ENCODE data around the gene PCBP3.
"Not testable (repeated sequence)": the region's sequence is repeated elsewhere in the genome, so short reads cannot be mapped to it uniquely, and the experiment has no call there.

The PCBP3 gene

DNA sequence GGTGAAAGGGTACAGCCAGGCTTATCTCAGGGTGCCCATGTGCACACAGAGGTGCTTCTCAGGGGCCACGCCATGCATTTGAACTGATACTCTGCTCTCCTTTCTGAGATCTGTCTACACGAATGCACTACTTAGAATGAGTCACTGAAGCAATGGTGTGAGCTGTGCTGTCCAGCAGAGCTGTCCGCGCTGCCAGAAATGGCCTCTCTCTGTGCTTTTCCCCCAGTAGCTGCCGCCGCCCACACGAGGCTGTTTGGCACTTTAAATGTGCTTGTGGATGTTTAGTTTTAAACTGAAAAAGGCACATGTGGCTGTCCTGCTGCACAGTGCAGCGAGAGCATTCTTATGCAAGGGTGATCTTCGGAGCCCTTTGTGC lies 250.9 kb downstream of the PCBP3 start:
- in situ Hi-C loops (cut with HindIII; ENCODE audit: low sequenced_read_pairs): no loop called here
- H3K4me3 ChIP-seq (ENCODE audit: low read depth, low read length): no peak overlapping the region
- TF ChIP-seq CTCF (IDR thresholded peaks at IDR 0.05; ENCODE audit: low read depth, low read length, missing control alignments): no peak
- DNase-seq (ENCODE audit: low read depth): no peak

- H3K4me3 ChIP-seq (ENCODE audit: low read depth, low read length): no peak overlapping the region
- in situ Hi-C loops (cut with HindIII; ENCODE audit: low sequenced_read_pairs): no loop called here
- DNase-seq (ENCODE audit: low read depth): no peak
- no peak for TF ChIP-seq CTCF (IDR thresholded peaks at IDR 0.05; ENCODE audit: low read depth, low read length, missing control alignments)
Observed at GRCh38 chr21:45894906-45895777, 251.6 kb downstream of the PCBP3 start.

DNA sequence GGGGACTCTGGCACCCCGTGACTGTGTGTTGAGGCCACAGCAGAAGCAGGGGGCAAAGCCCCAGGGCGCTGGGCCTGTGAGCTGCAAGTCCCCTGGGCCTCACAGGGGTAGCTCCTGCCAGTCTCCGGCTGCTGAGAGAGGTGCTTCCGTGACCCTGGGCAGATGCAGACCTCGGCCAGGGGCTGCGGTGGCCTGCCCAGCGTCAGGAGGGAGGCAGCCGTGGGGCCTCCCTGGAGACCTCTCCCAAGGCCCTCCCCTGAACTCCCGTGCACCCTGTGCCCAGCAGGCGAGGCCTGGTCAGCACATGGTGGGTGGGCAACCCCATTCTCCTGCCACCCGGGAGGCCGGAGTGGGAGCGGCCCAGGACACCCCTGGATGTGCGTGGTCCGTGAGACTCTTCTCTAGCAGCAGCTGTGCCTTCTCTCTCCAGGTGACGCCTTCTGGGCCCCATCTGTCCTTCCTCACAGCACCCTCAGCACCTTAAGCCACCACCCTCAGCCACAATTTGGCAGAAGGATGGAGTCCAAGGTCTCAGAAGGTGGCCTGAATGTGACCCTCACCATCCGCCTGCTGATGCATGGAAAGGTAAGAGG lies 252.3 kb downstream of the PCBP3 start:
- in situ Hi-C loops (cut with HindIII; ENCODE audit: low sequenced_read_pairs): no loop called here
- no peak for DNase-seq (ENCODE audit: low read depth)
- no peak for TF ChIP-seq CTCF (IDR thresholded peaks at IDR 0.05; ENCODE audit: low read depth, low read length, missing control alignments)
- no peak overlapping the region for H3K4me3 ChIP-seq (ENCODE audit: low read depth, low read length)

- H3K4me3 ChIP-seq (ENCODE audit: low read depth, low read length); in situ Hi-C loops (cut with HindIII; ENCODE audit: low sequenced_read_pairs); DNase-seq (ENCODE audit: low read depth): not testable (repeated sequence)
Observed at GRCh38 chr21:45896431-45896830, 252.9 kb downstream of the PCBP3 start.

GRCh38 chr21:45897191-45898027 lies 253.9 kb downstream of the PCBP3 start:
- DNase-seq (ENCODE audit: low read depth): no peak
- TF ChIP-seq CTCF (IDR thresholded peaks at IDR 0.05; ENCODE audit: low read depth, low read length, missing control alignments): no peak
- in situ Hi-C loops (cut with HindIII; ENCODE audit: low sequenced_read_pairs): no loop called here
- no peak overlapping the region for H3K4me3 ChIP-seq (ENCODE audit: low read depth, low read length)

DNA sequence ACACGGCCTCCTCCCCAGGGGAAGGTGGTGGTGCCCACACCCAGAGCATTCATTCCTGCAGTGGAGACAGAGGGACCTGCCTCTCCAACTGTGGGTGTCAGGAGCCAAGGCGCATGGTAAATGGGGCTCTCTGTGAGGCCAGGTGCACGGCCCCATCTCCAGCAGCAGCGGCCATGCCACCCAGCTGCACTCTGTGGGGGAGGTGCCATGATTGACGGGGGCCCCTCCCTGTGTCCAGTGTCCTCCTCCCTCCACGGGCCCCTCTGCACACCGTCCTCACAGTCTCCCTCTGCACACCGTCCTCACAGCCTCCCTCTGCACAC lies 254.5 kb downstream of the PCBP3 start:
- no peak overlapping the region for H3K4me3 ChIP-seq (ENCODE audit: low read depth, low read length)
- DNase-seq (ENCODE audit: low read depth): no peak
- no peak for TF ChIP-seq CTCF (IDR thresholded peaks at IDR 0.05; ENCODE audit: low read depth, low read length, missing control alignments)
- in situ Hi-C loops (cut with HindIII; ENCODE audit: low sequenced_read_pairs): no loop called here

Data from astrocyte of the cerebellum (primary cell).